Ovary (tissue), 9 donors: ENCODE measurements around the gene MAP3K12. TPM values are rescaled to one million over a fixed set of nuclear protein-coding genes. Genes with fewer than 3 reads are reported as not detected.
A peak's percentile ranks its signal among the peaks of the same experiment; 100 is the strongest.
"Not testable (repeated sequence)": the region's sequence is repeated elsewhere in the genome, so short reads cannot be mapped to it uniquely, and the experiment has no call there.

Experiments
- DNase-seq, 5 donors: peaks; one replicate each; pipeline ENCODE4 v3.0.0-alpha.2; 2019 to 2020
- H3K27ac ChIP-seq, 2 donors: fragments of 200-600 bp; one replicate each; pipeline versions ENCODE4 v1.5.1 to v1.8.0; 2019 to 2022
- H3K27me3 ChIP-seq: fragments of 200-600 bp; one replicate; pipeline ENCODE4 v1.8.0; 2022
- H3K36me3 ChIP-seq: fragments of 200-600 bp; sonication (generic); one replicate; pipeline ENCODE4 v1.5.1; 2019
- H3K4me1 ChIP-seq: one replicate; pipeline ENCODE4 v1.8.1; 2013; ENCODE audit warnings: mild to moderate bottlenecking, moderate library complexity; ENCODE audit not compliant: insufficient read depth
- H3K4me3 ChIP-seq: fragments of 200-600 bp; sonication (generic); one replicate; pipeline ENCODE4 v1.5.1; 2017
- H3K9me3 ChIP-seq, 2 donors: fragments of 200-600 bp in 1 of 2; sonication (generic) in 1 of 2; one replicate each; pipeline versions ENCODE4 v1.5.1 to v1.8.1; 2013 to 2019; ENCODE audit warnings: mild to moderate bottlenecking in 1 of 2, moderate library complexity in 1 of 2
- EP300 ChIP-seq: sonication (generic); formaldehyde crosslinking; IDR thresholded peaks from one replicate; pipeline ENCODE4 v1.6.1; 2017; ENCODE audit warnings: antibody characterized with exemption
- POLR2A ChIP-seq: fragments of 450-650 bp; IDR thresholded peaks from one replicate; pipeline ENCODE4 v1.6.1; 2017; ENCODE audit warnings: antibody characterized with exemption, mild to moderate bottlenecking, moderate library complexity
- WGBS, 3 donors: extraction: QIAGEN DNeasy Blood & Tissue Kit in 1 of 3; methylation state at CpG; one replicate each; pipeline versions ENCODE4 v1.1.5 to v1.1.7; 2013 to 2017; 5-methylcytosine and 5-hydroxymethylcytosine counted together
- intact Hi-C, 4 donors: fragments of 100-400 bp; cut with DNase I; formaldehyde crosslinking; loops; one replicate each; pipeline versions ENCODE4 v1.11.0 to v1.15.1; 2022 to 2023
- polyA plus RNA-seq, 2 donors: library from polyadenylated mRNA; stranded (reverse); fragments of 200-250 nt in 1 of 2; fragments of 350-450 nt in 1 of 2; fragmentation: Illumina TruSeq in 1 of 2; extraction: RNeasy Lipid Tissue Mini Kit (QIAGEN cat#74804) in 1 of 2; gene quantifications; one replicate each; pipeline ENCODE4 v1.2.3, GENCODE V29; 2013 to 2014
- total RNA-seq, 7 donors: library from RNA; depleted of rRNA in 2 of 7; stranded (reverse); fragments of >200 nt in 2 of 7; fragmentation: NEBNext Ultra II Directional in 3 of 7; extraction: Animal tissue kit (Norgen Biotek cat#: 25700) in 3 of 7; gene quantifications; one replicate each; pipeline versions ENCODE4 v1.1.0 to v1.2.4, GENCODE V29; 2016 to 2023
- TF ChIP-seq, protein P1 (sequence below), 3 donors: fragments of 450-650 bp in 2 of 3; fragments of 200-600 bp in 1 of 3; IDR thresholded peaks; one replicate each; pipeline versions ENCODE4 v1.5.1 to v1.8.0; 2016 to 2022; ENCODE audit warnings: antibody characterized with exemption in 3 of 3, mild to moderate bottlenecking in 1 of 3
- donor health status: DM: no; HTN: no; CAD: no; lungs with moderate emphysema.
- donor health status: DM: no; HTN: no; CAD: no.
- donor health status: Bipolar disorder and iron deficiency.
- donor health status: DM: yes; HTN: yes; CAD: no.
- donor health status: DM: no; HTN: no; CAD: no.
- donor health status: DM: yes; HTN: yes; CAD: no.

The MAP3K12 gene
- total and polyA plus RNA-seq, 9 donors: 19.5 to 53.2 (median 30.8) TPM

GRCh38 chr12:53450936-53451335 lies 48.3 kb downstream of the MAP3K12 start:
- intact Hi-C loops: loop anchor here in 1 of 4 donors (5.0 kb wide), 1 partner anchor 36 kb away; no protein-coding TSS in a partner anchor
- 86 to 92% (median 88%) methylated on average over 7 of the region's 7 CpGs for WGBS, 3 donors

DNA sequence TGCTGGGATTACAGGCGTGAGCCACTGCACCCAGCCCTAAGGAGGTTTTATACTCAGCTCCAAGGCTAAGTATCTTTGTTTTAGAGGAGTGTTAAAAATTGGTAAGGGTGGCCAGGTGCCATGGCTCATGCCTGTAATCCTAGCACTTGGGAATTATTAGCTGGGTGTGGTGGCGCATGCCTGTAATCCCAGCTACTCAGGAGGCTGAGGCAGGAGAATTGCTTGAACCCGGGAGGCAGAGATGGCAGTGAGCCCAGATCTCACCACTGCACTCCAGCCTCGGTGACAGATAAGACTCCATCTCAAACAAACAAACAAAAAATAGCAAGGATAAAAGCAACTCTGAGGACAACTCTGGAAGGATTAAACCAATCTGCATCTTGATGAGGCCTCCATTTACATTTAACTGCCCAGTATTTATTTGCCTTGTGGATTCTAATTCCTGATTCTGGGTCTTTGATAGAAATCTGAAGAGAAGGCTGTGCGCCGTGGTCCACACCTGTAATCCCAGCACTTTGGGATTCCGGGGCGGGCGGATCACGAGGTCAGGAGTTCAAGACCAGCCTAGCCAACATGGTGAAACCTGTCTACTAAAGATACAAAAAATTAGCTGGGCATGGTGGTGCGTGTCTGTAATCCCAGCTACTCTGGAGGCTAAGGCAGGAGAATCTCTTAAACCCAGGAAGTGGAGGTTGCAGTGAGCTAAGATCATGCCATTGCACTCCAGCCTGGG lies 54.5 kb downstream of the MAP3K12 start:
- not testable (repeated sequence) for H3K4me1 ChIP-seq, H3K27ac ChIP-seq, H3K36me3 ChIP-seq, H3K27me3 ChIP-seq, H3K4me3 ChIP-seq, DNase-seq, H3K9me3 ChIP-seq
- intact Hi-C loops: loop anchor here in 1 of 4 donors (5.0 kb wide), 1 partner anchor 58 kb away; the partner anchor contains the start of gene TARBP2
- 83 to 87% (median 84%) methylated on average over 11 of the region's 11 CpGs for WGBS, 3 donors

More at GRCh38 chr12:53450936-53451335, 48.3 kb downstream of the MAP3K12 start:
- H3K4me3 ChIP-seq: no peak overlapping the region
- H3K27ac ChIP-seq: no peak overlapping the region
- DNase-seq: no peak
- TF ChIP-seq, protein P1, sequence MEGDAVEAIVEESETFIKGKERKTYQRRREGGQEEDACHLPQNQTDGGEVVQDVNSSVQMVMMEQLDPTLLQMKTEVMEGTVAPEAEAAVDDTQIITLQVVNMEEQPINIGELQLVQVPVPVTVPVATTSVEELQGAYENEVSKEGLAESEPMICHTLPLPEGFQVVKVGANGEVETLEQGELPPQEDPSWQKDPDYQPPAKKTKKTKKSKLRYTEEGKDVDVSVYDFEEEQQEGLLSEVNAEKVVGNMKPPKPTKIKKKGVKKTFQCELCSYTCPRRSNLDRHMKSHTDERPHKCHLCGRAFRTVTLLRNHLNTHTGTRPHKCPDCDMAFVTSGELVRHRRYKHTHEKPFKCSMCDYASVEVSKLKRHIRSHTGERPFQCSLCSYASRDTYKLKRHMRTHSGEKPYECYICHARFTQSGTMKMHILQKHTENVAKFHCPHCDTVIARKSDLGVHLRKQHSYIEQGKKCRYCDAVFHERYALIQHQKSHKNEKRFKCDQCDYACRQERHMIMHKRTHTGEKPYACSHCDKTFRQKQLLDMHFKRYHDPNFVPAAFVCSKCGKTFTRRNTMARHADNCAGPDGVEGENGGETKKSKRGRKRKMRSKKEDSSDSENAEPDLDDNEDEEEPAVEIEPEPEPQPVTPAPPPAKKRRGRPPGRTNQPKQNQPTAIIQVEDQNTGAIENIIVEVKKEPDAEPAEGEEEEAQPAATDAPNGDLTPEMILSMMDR (IDR thresholded peaks at IDR 0.05): no peak
- TF ChIP-seq POLR2A (no peak), EP300 (no peak)
- H3K4me1 ChIP-seq: peaks cover 2% of the 10 kb centered on the region
- H3K27me3 ChIP-seq: no peaks in the 10 kb centered on the region
- no peaks in the 10 kb centered on the region for H3K9me3 ChIP-seq
- no peaks in the 10 kb centered on the region for H3K36me3 ChIP-seq

- TF ChIP-seq, protein P1 (IDR thresholded peaks at IDR 0.05): no peak
- TF ChIP-seq POLR2A: no peak
- TF ChIP-seq EP300: no peak
- no peaks in the 10 kb centered on the region for H3K36me3 ChIP-seq
- no peaks in the 10 kb centered on the region for H3K27me3 ChIP-seq
- intact Hi-C loops: loop anchor here in 1 of 4 donors (5.0 kb wide), 1 partner anchor 58 kb away; the partner anchor contains the start of gene TARBP2
- H3K27ac ChIP-seq: no peak overlapping the region
- no peaks in the 10 kb centered on the region for H3K9me3 ChIP-seq
- 96 to 97% (median 96%) methylated on average over 4 of the region's 4 CpGs for WGBS, 3 donors
- H3K4me3 ChIP-seq: no peak overlapping the region
- H3K4me1 ChIP-seq: peaks cover 5% of the 10 kb centered on the region
- no peak for DNase-seq
Measured at GRCh38 chr12:53443955-53444354, 55.3 kb downstream of the MAP3K12 start.

GRCh38 chr12:53441040-53441833 lies 58.0 kb downstream of the MAP3K12 start, which contains the start of gene PRR13:
PRR13 (plus strand) TSS chr12:53441734; CDS start chr12:53442715, 981 bp downstream.
- WGBS, 3 donors: 1 to 2% (median 1%) methylated on average over 31 of the region's 31 CpGs
- intact Hi-C loops: loop anchor here in 1 of 4 donors (5.0 kb wide), 1 partner anchor 61 kb away; the partner anchor contains the start of gene TARBP2
- Histone ChIP-seq H3K27me3 (no peaks in the 10 kb centered on the region), H3K4me3 (peak within 1 kb of the TSS; percentile 75), H3K36me3 (no peaks in the 10 kb centered on the region), H3K27ac (peak within 1 kb of the TSS; percentile 79 to 85), H3K4me1 (peaks cover 5% of the 10 kb centered on the region), H3K9me3 (no peaks in the 10 kb centered on the region)
- no peak for TF ChIP-seq EP300
- TF ChIP-seq POLR2A: peak; percentile 97
- TF ChIP-seq, protein P1 (IDR thresholded peaks at IDR 0.05): no peak
- DNase-seq: peak; percentile 97 to 99 (median 98)

GRCh38 chr12:53439582-53439981 lies 59.7 kb downstream of the MAP3K12 start:
- H3K36me3 ChIP-seq, intact Hi-C loops, DNase-seq, H3K9me3 ChIP-seq, H3K27ac ChIP-seq, H3K27me3 ChIP-seq, H3K4me3 ChIP-seq, H3K4me1 ChIP-seq: not testable (repeated sequence)

DNA sequence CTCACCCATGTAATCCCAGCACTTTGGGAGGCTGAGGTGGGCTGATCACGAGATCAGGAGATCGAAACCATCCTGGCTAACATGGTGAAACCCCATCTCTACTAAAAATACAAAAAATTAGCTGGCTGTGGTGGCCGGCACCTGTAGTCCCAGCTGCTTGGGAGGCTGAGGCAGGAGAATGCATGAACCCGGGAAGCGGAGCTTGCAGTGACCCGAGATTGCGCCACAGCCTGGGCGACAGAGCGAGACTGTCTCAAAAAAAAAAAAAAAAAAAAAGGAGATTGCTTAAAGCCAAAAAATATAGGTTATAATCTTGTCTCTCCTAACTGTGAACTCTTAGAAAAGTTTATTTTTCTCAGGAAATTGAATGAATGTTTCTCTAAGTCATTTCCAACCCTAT lies 63.9 kb downstream of the MAP3K12 start:
- H3K27ac ChIP-seq, H3K9me3 ChIP-seq, intact Hi-C loops, H3K4me3 ChIP-seq, DNase-seq, H3K36me3 ChIP-seq, H3K27me3 ChIP-seq, H3K4me1 ChIP-seq: not testable (repeated sequence)
- WGBS, 3 donors: 93 to 95% (median 93%) methylated on average over 9 of the region's 9 CpGs
